Dermis blood vessel endothelial cell (primary cell): ENCODE results near the gene NEXMIF. TPM values are rescaled to one million over a fixed set of nuclear protein-coding genes. Genes with fewer than 3 reads are reported as not detected.
"Not testable (repeated sequence)": the region's sequence is repeated elsewhere in the genome, so short reads cannot be mapped to it uniquely, and the experiment has no call there.

ENCODE experiments used
- DNase-seq: peaks from one replicate; pipeline ENCODE4 v3.0.0; 2010
- total RNA-seq: library from RNA; depleted of rRNA; stranded (reverse); fragments of >200 nt; gene quantifications from 2 replicates; pipeline ENCODE4 v1.2.3, GENCODE V29; 2014

The NEXMIF gene
- total RNA-seq, 1 donor from 2014 or later = not detected

GRCh38 chrX:74788545-74789086 lies 136.6 kb downstream of the NEXMIF start:
- no peak for DNase-seq

- DNase-seq = no peak
Measured at GRCh38 chrX:74784629-74785028, 140.6 kb downstream of the NEXMIF start.

GRCh38 chrX:74781507-74782034 lies 143.7 kb downstream of the NEXMIF start:
- DNase-seq = no peak

GRCh38 chrX:74779175-74779574 lies 146.1 kb downstream of the NEXMIF start:
- no peak for DNase-seq

GRCh38 chrX:74774988-74775387 lies 150.3 kb downstream of the NEXMIF start:
- DNase-seq = no peak

GRCh38 chrX:74736450-74736849 lies 188.8 kb downstream of the NEXMIF start:
- no peak for DNase-seq

GRCh38 chrX:74705269-74705668 lies 220.0 kb downstream of the NEXMIF start:
- no peak for DNase-seq

- DNase-seq = not testable (repeated sequence)
Measured at GRCh38 chrX:74701343-74701742, 223.9 kb downstream of the NEXMIF start.

- no peak for DNase-seq
Measured at GRCh38 chrX:74684466-74684865, 240.8 kb downstream of the NEXMIF start.

Other genes with a start within 250 kb of the NEXMIF start
- gene ABCB7, start 230.8 kb upstream of the NEXMIF start, total RNA-seq = 33.3 and 35.4 TPM in 2 replicates